Measurements from ENCODE around the gene CGRRF1.

The CGRRF1 gene

GRCh38 chr14:54550514-54550913, 40.8 kb downstream of the CGRRF1 start:
- DNase-seq = no peak

- DNase-seq = no peak
Observed at GRCh38 chr14:54554401-54554800, 44.7 kb downstream of the CGRRF1 start.

- no peak for DNase-seq
Observed at GRCh38 chr14:54555651-54556050, 45.9 kb downstream of the CGRRF1 start.

GRCh38 chr14:54556535-54556934, 46.8 kb downstream of the CGRRF1 start:
- DNase-seq = no peak

- DNase-seq = no peak
Observed at GRCh38 chr14:54562334-54562733, 52.6 kb downstream of the CGRRF1 start.

- peak; percentile 11 to 71 for DNase-seq
Observed at GRCh38 chr14:54564071-54564867, 54.6 kb downstream of the CGRRF1 start.

- peak in 1 of 2 donors; percentile 36 for DNase-seq
Observed at GRCh38 chr14:54564868-54565784, 55.4 kb downstream of the CGRRF1 start.

- peak; percentile 65 to 69 for DNase-seq
Observed at GRCh38 chr14:54565785-54566409, 56.2 kb downstream of the CGRRF1 start.

- peak; percentile 44 to 49 for DNase-seq
Observed at GRCh38 chr14:54566410-54567223, 56.9 kb downstream of the CGRRF1 start, which contains the start of gene SAMD4A. Gene SAMD4A, plus strand, starts transcription at chr14:54567128. Its CDS starts 789 bp downstream, at chr14:54567917.

GRCh38 chr14:54567224-54567638, 57.5 kb downstream of the CGRRF1 start:
- no peak for DNase-seq

- peak in 1 of 2 donors; percentile 5 for DNase-seq
Observed at GRCh38 chr14:54567639-54568561, 58.2 kb downstream of the CGRRF1 start.

GRCh38 chr14:54568821-54569595, 59.3 kb downstream of the CGRRF1 start:
- DNase-seq = no peak

- no peak for DNase-seq
Observed at GRCh38 chr14:54570047-54570446, 60.3 kb downstream of the CGRRF1 start.

- peak; percentile 14 to 20 for DNase-seq
Observed at GRCh38 chr14:54570631-54571415, 61.1 kb downstream of the CGRRF1 start.

- DNase-seq = peak; percentile 20 to 61
Observed at GRCh38 chr14:54572316-54572715, 62.6 kb downstream of the CGRRF1 start.

- no peak for DNase-seq
Observed at GRCh38 chr14:54574528-54574927, 64.8 kb downstream of the CGRRF1 start.

- DNase-seq = no peak
Observed at GRCh38 chr14:54577494-54577893, 67.8 kb downstream of the CGRRF1 start.

- DNase-seq = no peak
Observed at GRCh38 chr14:54577977-54578376, 68.3 kb downstream of the CGRRF1 start.

GRCh38 chr14:54579621-54580020, 69.9 kb downstream of the CGRRF1 start:
- DNase-seq = peak; percentile 25 to 41

Measured in inflammatory macrophage treated with lipopolysaccharide for 1 hour (primary cell).